Breast epithelium (tissue), 4 donors: ENCODE results near the gene RFLNA. TPM values are rescaled to one million over a fixed set of nuclear protein-coding genes. Genes with fewer than 3 reads are reported as not detected.

Source experiments
- DNase-seq, 2 donors: peaks; one replicate each; pipeline ENCODE4 v3.0.0-alpha.2; 2019; ENCODE audit warnings: low spot score in 2 of 2
- H3K27ac ChIP-seq, 2 donors: fragments of 200-600 bp; sonication (generic) in 1 of 2; one replicate each; pipeline ENCODE4 v1.5.1; 2016 to 2019; ENCODE audit warnings: mild to moderate bottlenecking in 1 of 2
- H3K27me3 ChIP-seq, 2 donors: fragments of 200-600 bp; sonication (generic) in 1 of 2; one replicate each; pipeline versions ENCODE4 v1.5.1 to v1.6.0; 2017 to 2019; ENCODE audit warnings: control low read depth in 1 of 2, mild to moderate bottlenecking in 1 of 2
- H3K36me3 ChIP-seq: fragments of 200-600 bp; one replicate; pipeline ENCODE4 v1.5.1; 2019
- H3K4me1 ChIP-seq, 2 donors: fragments of 200-600 bp; sonication (generic); one replicate each; pipeline ENCODE4 v1.5.1; 2016 to 2019; ENCODE audit warnings: control low read depth in 1 of 2
- H3K4me3 ChIP-seq, 3 donors: fragments of 200-600 bp; sonication (generic); 1 replicate in 2 of 3; 2 replicates in 1 of 3; pipeline ENCODE4 v1.5.1; 2016 to 2019; ENCODE audit warnings: mild to moderate bottlenecking in 3 of 3, moderate library complexity in 2 of 3
- H3K9me3 ChIP-seq, 2 donors: fragments of 200-600 bp; sonication (generic) in 1 of 2; one replicate each; pipeline ENCODE4 v1.5.1; 2016 to 2019; ENCODE audit warnings: control low read depth in 1 of 2
- CTCF ChIP-seq, 3 donors: fragments of 450-650 bp; IDR thresholded peaks; one replicate each; pipeline ENCODE4 v1.5.1; 2016 to 2017; ENCODE audit warnings: antibody characterized with exemption in 3 of 3, mild to moderate bottlenecking in 3 of 3, moderate library complexity in 3 of 3
- POLR2A ChIP-seq: fragments of 450-650 bp; IDR thresholded peaks from one replicate; pipeline ENCODE4 v1.6.1; 2016; ENCODE audit warnings: antibody characterized with exemption, mild to moderate bottlenecking, moderate library complexity
- POLR2AphosphoS5 ChIP-seq, 3 donors: sonication (generic); formaldehyde crosslinking; IDR thresholded peaks; one replicate each; pipeline ENCODE4 v1.6.1; 2017; ENCODE audit warnings: antibody characterized with exemption in 3 of 3
- intact Hi-C: fragments of 100-400 bp; cut with DNase I; formaldehyde crosslinking; loops from one replicate; pipeline ENCODE4 v1.15.1; 2023; ENCODE audit warnings: low total_unique reads
- total RNA-seq, 3 donors: library from RNA; depleted of rRNA; stranded (reverse); fragments of >200 nt; gene quantifications; one replicate each; pipeline ENCODE4 v1.1.0, GENCODE V29; 2016

The RFLNA gene
- total RNA-seq, 3 donors from 2014 or later: 1.3 to 11.4 TPM; not detected in 1

GRCh38 chr12:124364543-124364942 is 69.7 kb downstream of the RFLNA start:
- TF ChIP-seq CTCF (IDR thresholded peaks at IDR 0.05) (no peak), POLR2A (no peak), POLR2AphosphoS5 (IDR thresholded peaks at IDR 0.05) (no peak)
- no peak overlapping the region for H3K4me3 ChIP-seq
- DNase-seq: no peak
- H3K9me3 ChIP-seq: no peaks in the 10 kb centered on the region
- intact Hi-C loops: loop anchor here (10.0 kb wide), 1 partner anchor 410 kb away; no protein-coding TSS in a partner anchor
- H3K27ac ChIP-seq: peak overlapping the region; percentile 17 to 61
- H3K36me3 ChIP-seq: no peaks in the 10 kb centered on the region
- peaks cover 17 to 22% of the 10 kb centered on the region in 2 donors for H3K4me1 ChIP-seq
- no peaks in the 10 kb centered on the region for H3K27me3 ChIP-seq
